ENCODE measurements around the gene DNAJC4. TPM values are rescaled to one million over a fixed set of nuclear protein-coding genes. Genes with fewer than 3 reads are reported as not detected.

The DNAJC4 gene
- total and polyA plus RNA-seq, 2 of the 8 experiments (the other 6 are each of a cell fraction or from before 2014, with no cell fraction given), result 14.6 to 31.0 TPM

GRCh38 chr11:64269540-64270220 lies 39.3 kb downstream of the DNAJC4 start:
- 0% methylated on average over 55 of the region's 58 CpGs; no CpG with 5 or more reads in 1 of the 2 experiments for WGBS, 2 experiments (ENCODE audit: extremely low coverage in 1 of 2, insufficient coverage in 1 of 2, insufficient read length in 1 of 2, insufficient replicate concordance in 2 of 2, low coverage in 1 of 2, low lambda C conversion rate in 2 of 2, missing lambda C conversion rate in 1 of 2)
- CTCF ChIA-PET (ENCODE audit: partially characterized antibody), result interaction anchor here (0.9 to 13.7 kb wide), 13 partner anchors 12 to 85 kb away, joined by 3 to 168 read pairs (median 6); partner anchors contain the start of genes BAD, CATSPERZ, ESRRA and PLCB3
- no peak for TF ChIP-seq CBX5 (IDR thresholded peaks at IDR 0.05; ENCODE audit: low read depth, low read length)
- peak; percentile 82; the same call in 1 of the 2 replicates for TF ChIP-seq GTF2F1 (IDR thresholded peaks at IDR 0.05; ENCODE audit: borderline replicate concordance, low read depth, low read length)
- peak; percentile 79 for TF ChIP-seq SIX5 (IDR thresholded peaks at IDR 0.05; ENCODE audit: low read depth, low read length)
- TF ChIP-seq ATF2 (IDR thresholded peaks at IDR 0.05; ENCODE audit: low read length), result peak; percentile 84
- peak; percentile 32 for TF ChIP-seq KDM4A (IDR thresholded peaks at IDR 0.05; ENCODE audit: low read depth, low read length, severe bottlenecking)
- TF ChIP-seq EGR1 (IDR thresholded peaks at IDR 0.05; ENCODE audit: borderline replicate concordance, low read depth, low read length), result peak; percentile 92
- no peak; a peak in 1 of 3 replicates for TF ChIP-seq POLR2A (IDR thresholded peaks at IDR 0.05; ENCODE audit: control extremely low read depth in 1 of 2, low read depth in 2 of 2, low read length in 2 of 2)
- TF ChIP-seq YY1 (IDR thresholded peaks at IDR 0.05; ENCODE audit: low read depth, low read length), result peak; percentile 100
- TF ChIP-seq CREB1 (IDR thresholded peaks at IDR 0.05), result peak; percentile 42; the same call in 1 of the 2 replicates
- no peak for TF ChIP-seq HDAC2 (IDR thresholded peaks at IDR 0.05; ENCODE audit: borderline replicate concordance in 1 of 2, low read depth in 2 of 2, low read length in 2 of 2)

More at GRCh38 chr11:64269540-64270220, 39.3 kb downstream of the DNAJC4 start:
- peak overlapping the region; percentile 88 for H3K27ac ChIP-seq (ENCODE audit: low read depth, low read length)
- H4K5ac ChIP-seq (ENCODE audit: insufficient read length, low read depth, low read length), result peak overlapping the region; percentile 90
- POLR2A ChIA-PET (ENCODE audit: partially characterized antibody), result interaction anchor here (0.5 to 11.9 kb wide), 28 partner anchors 13 to 1419 kb away, joined by 3 to 352 read pairs (median 6); partner anchors contain the start of genes BAD, ESRRA, FERMT3 and FKBP2
- H3K4ac ChIP-seq (replicated peaks; ENCODE audit: insufficient read length, low read depth, low read length), result no peak overlapping the region
- no peaks in the 10 kb centered on the region for H3K9me3 ChIP-seq (ENCODE audit: insufficient read depth in 2 of 2, low read depth in 1 of 2, low read length in 1 of 2)
- H3K23ac ChIP-seq (ENCODE audit: insufficient read length), result no peak overlapping the region
- peaks cover 0 to 11% (median 5%) of the 10 kb centered on the region in 4 experiments; a peak in 5 of 7 replicates for H3K4me1 ChIP-seq (replicated peaks in 1 of 4; ENCODE audit: control insufficient read depth in 3 of 4, insufficient read depth in 4 of 4, low read length in 3 of 4)
- peak overlapping the region; percentile 79 for H4K8ac ChIP-seq (ENCODE audit: extremely low read depth, insufficient read depth, low read length)
- H3K36me3 ChIP-seq (ENCODE audit: control insufficient read depth in 2 of 4, insufficient read depth in 4 of 4, low read length in 3 of 4), result peaks cover 9 to 20% (median 12%) of the 10 kb centered on the region in 4 experiments
- DNase-seq (ENCODE audit: low read depth in 1 of 2, low spot score in 2 of 2) (peak; percentile 95 to 98), FAIRE-seq (peak; percentile 71)
- no peak overlapping the region for H2BK20ac ChIP-seq (ENCODE audit: low read length)
- peak overlapping the region; percentile 70 to 84 (median 82) for H3K4me3 ChIP-seq (ENCODE audit: extremely low read depth in 1 of 4, insufficient read depth in 2 of 4, low read depth in 3 of 4, low read length in 4 of 4)
- peak overlapping the region; percentile 28 to 88 (median 73); a peak in 6 of 7 replicates for H3K9ac ChIP-seq (replicated peaks in 1 of 4; ENCODE audit: extremely low read depth in 1 of 4, low read depth in 3 of 4, low read length in 3 of 4)
- H2BK5ac ChIP-seq (ENCODE audit: low read depth, low read length), result peak overlapping the region; percentile 96
- peaks cover 4% of the 10 kb centered on the region for H3K23me2 ChIP-seq (ENCODE audit: low read depth, low read length)
- peak overlapping the region; percentile 80 to 86 for H3K4me2 ChIP-seq (ENCODE audit: insufficient read depth in 1 of 2, low read depth in 2 of 2, low read length in 2 of 2)
- peaks cover 0 to 2% of the 10 kb centered on the region in 2 experiments for H4K20me1 ChIP-seq (replicated peaks in 1 of 2; ENCODE audit: control insufficient read depth in 1 of 2, insufficient read depth in 2 of 2, low read length in 2 of 2)
- H3K27me3 ChIP-seq (replicated peaks in 1 of 4; ENCODE audit: control insufficient read depth in 3 of 4, extremely low read depth in 1 of 4, insufficient read depth in 3 of 4, low read length in 3 of 4), result no peaks in the 10 kb centered on the region
- no peak overlapping the region for H2AFZ ChIP-seq (ENCODE audit: low read length)
- peak overlapping the region; percentile 99; the same call in 1 of the 2 replicates for H2BK15ac ChIP-seq (ENCODE audit: low read length)
- H3K18ac ChIP-seq (ENCODE audit: extremely low read depth, low read length), result peak overlapping the region; percentile 52; the same call in 1 of the 2 replicates
- H3K79me2 ChIP-seq (ENCODE audit: control insufficient read depth in 1 of 2, insufficient read depth in 2 of 2, low read length in 2 of 2), result 0 out of 4 replicates have a peak, but pooled peaks cover 0 to 4% of the 10 kb centered on the region in 2 experiments
- H3K14ac ChIP-seq (ENCODE audit: insufficient read length), result no peak overlapping the region
- H2BK12ac ChIP-seq (ENCODE audit: low read depth, low read length), result no peak overlapping the region
- H3K79me1 ChIP-seq (ENCODE audit: low read depth, low read length), result no peaks in the 10 kb centered on the region; the same call in 1 of the 2 replicates
- H4K91ac ChIP-seq (replicated peaks; ENCODE audit: insufficient read length, low read length), result no peak overlapping the region
- H3K56ac ChIP-seq (replicated peaks; ENCODE audit: insufficient read length, low read depth, low read length), result peak overlapping the region; percentile 78
- no peak overlapping the region for H2AK5ac ChIP-seq (ENCODE audit: low read depth, low read length)
- no peak overlapping the region for H2BK120ac ChIP-seq (replicated peaks; ENCODE audit: low read depth, low read length)

Measured in H1 (cell line).